GM18502 (cell line): ENCODE measurements around the gene TEX101.

Source experiments
- ATAC-seq: cut with Tn5 transposase; IDR thresholded peaks from one replicate; pipeline ENCODE4 v1.9.1; 2021; ENCODE audit warnings: mild to moderate bottlenecking; ENCODE audit not compliant: unreplicated experiment, poor library complexity

TEX101 gene

GRCh38 chr19:43467730-43468129 lies 53.0 kb downstream of the TEX101 start:
- ATAC-seq, result no peak
